Left lung (tissue), 10 donors: Measurements from ENCODE around the gene DDC. TPM values are rescaled to one million over a fixed set of nuclear protein-coding genes. Genes with fewer than 3 reads are reported as not detected.

Experiments
- ATAC-seq: fragments of 200-7000 bp; cut with Tn5 transposase; one replicate; pipeline ENCODE4 v1.9.1; 2020; ENCODE audit warnings: moderate library complexity
- DNase-seq, 4 donors: peaks; one replicate each; pipeline ENCODE4 v3.0.0-alpha.2; 2013 to 2020
- H3K27ac ChIP-seq, 2 donors: fragments of 200-600 bp; sonication (generic) in 1 of 2; one replicate each; pipeline versions ENCODE4 v1.5.0 to v1.8.0; 2020 to 2021
- H3K27me3 ChIP-seq, 2 donors: fragments of 200-600 bp; sonication (generic) in 1 of 2; one replicate each; pipeline versions ENCODE4 v1.5.0 to v1.8.0; 2020 to 2021
- H3K36me3 ChIP-seq, 2 donors: fragments of 200-600 bp; sonication (generic) in 1 of 2; one replicate each; pipeline versions ENCODE4 v1.5.0 to v1.8.0; 2020 to 2021
- H3K4me1 ChIP-seq, 2 donors: fragments of 200-600 bp; one replicate each; pipeline ENCODE4 v1.8.0; 2021
- H3K4me3 ChIP-seq, 2 donors: fragments of 200-600 bp; sonication (generic) in 1 of 2; one replicate each; pipeline versions ENCODE4 v1.5.0 to v1.8.0; 2020 to 2021; ENCODE audit warnings: mild to moderate bottlenecking in 1 of 2
- H3K9me3 ChIP-seq, 2 donors: fragments of 200-600 bp; sonication (generic) in 1 of 2; one replicate each; pipeline versions ENCODE4 v1.5.0 to v1.8.0; 2020 to 2021
- intact Hi-C, 2 donors: fragments of 100-400 bp; cut with DNase I; formaldehyde crosslinking; loops; one replicate each; pipeline versions ENCODE4 v1.11.2 to v1.14.2; 2022
- polyA plus RNA-seq, 6 donors: library from polyadenylated mRNA; unstranded; fragments of 120-200 nt; gene quantifications; one replicate each; pipeline ENCODE4 v1.2.1, GENCODE V29; 2013; ENCODE audit not compliant: insufficient read length in 6 of 6
- total RNA-seq, 2 donors: library from RNA; stranded (reverse); fragmentation: NEBNext Ultra II Directional; extraction: Animal tissue kit (Norgen Biotek cat#: 25700); gene quantifications; one replicate each; pipeline ENCODE4 v1.2.1, GENCODE V29; 2021
- TF ChIP-seq, protein P1 (sequence below), 2 donors: fragments of 200-600 bp; sonication (generic) in 1 of 2; IDR thresholded peaks; one replicate each; pipeline versions ENCODE4 v1.5.0 to v1.8.0; 2021; ENCODE audit warnings: antibody characterized with exemption in 2 of 2
- donor health status: DM: no; HTN: yes; CAD: no.
- donor health status: DM: no; HTN: no; CAD: no.

The DDC gene
- total and polyA plus RNA-seq, 8 donors: 0.90 to 17.6 (median 9.2) TPM

DNA sequence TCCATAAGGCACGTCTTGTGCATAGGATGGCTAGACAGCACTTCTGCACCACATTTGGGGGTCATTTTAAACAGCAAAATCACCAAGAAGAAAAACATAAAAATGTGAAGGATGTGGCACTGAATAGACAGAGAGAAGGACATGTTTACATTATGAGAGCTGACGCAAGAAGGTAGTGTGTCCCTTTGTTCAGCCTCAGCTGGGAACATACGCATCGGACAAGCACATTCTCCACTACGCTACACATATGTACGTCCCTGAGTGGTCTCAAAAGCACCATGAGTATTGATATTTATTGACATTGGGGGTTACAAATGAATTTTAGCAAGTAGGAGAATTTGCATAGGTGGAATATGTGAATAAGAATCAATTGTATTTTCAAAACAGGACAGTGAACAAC is 20.2 kb downstream of the DDC start:
- TF ChIP-seq, protein P1, sequence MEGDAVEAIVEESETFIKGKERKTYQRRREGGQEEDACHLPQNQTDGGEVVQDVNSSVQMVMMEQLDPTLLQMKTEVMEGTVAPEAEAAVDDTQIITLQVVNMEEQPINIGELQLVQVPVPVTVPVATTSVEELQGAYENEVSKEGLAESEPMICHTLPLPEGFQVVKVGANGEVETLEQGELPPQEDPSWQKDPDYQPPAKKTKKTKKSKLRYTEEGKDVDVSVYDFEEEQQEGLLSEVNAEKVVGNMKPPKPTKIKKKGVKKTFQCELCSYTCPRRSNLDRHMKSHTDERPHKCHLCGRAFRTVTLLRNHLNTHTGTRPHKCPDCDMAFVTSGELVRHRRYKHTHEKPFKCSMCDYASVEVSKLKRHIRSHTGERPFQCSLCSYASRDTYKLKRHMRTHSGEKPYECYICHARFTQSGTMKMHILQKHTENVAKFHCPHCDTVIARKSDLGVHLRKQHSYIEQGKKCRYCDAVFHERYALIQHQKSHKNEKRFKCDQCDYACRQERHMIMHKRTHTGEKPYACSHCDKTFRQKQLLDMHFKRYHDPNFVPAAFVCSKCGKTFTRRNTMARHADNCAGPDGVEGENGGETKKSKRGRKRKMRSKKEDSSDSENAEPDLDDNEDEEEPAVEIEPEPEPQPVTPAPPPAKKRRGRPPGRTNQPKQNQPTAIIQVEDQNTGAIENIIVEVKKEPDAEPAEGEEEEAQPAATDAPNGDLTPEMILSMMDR (IDR thresholded peaks at IDR 0.05): no peak
- no peak for DNase-seq
- intact Hi-C loops: no loop called here
- ATAC-seq: no peak
- no peaks in the 10 kb centered on the region for H3K27me3 ChIP-seq
- no peak overlapping the region for H3K27ac ChIP-seq
- no peaks in the 10 kb centered on the region for H3K9me3 ChIP-seq
- no peaks in the 10 kb centered on the region for H3K36me3 ChIP-seq
- no peak overlapping the region for H3K4me3 ChIP-seq
- no peaks in the 10 kb centered on the region for H3K4me1 ChIP-seq

GRCh38 chr7:50543776-50544442 is 21.3 kb downstream of the DDC start:
- Histone ChIP-seq H3K36me3 (no peaks in the 10 kb centered on the region), H3K27me3 (no peaks in the 10 kb centered on the region), H3K4me3 (no peak overlapping the region), H3K9me3 (no peaks in the 10 kb centered on the region), H3K4me1 (no peaks in the 10 kb centered on the region), H3K27ac (no peak overlapping the region)
- intact Hi-C loops: no loop called here
- DNase-seq (no peak), ATAC-seq (no peak)
- TF ChIP-seq, protein P1 (IDR thresholded peaks at IDR 0.05): no peak

GRCh38 chr7:50542132-50542531 is 23.1 kb downstream of the DDC start:
- intact Hi-C loops: no loop called here
- no peaks in the 10 kb centered on the region for H3K27me3 ChIP-seq

DNA sequence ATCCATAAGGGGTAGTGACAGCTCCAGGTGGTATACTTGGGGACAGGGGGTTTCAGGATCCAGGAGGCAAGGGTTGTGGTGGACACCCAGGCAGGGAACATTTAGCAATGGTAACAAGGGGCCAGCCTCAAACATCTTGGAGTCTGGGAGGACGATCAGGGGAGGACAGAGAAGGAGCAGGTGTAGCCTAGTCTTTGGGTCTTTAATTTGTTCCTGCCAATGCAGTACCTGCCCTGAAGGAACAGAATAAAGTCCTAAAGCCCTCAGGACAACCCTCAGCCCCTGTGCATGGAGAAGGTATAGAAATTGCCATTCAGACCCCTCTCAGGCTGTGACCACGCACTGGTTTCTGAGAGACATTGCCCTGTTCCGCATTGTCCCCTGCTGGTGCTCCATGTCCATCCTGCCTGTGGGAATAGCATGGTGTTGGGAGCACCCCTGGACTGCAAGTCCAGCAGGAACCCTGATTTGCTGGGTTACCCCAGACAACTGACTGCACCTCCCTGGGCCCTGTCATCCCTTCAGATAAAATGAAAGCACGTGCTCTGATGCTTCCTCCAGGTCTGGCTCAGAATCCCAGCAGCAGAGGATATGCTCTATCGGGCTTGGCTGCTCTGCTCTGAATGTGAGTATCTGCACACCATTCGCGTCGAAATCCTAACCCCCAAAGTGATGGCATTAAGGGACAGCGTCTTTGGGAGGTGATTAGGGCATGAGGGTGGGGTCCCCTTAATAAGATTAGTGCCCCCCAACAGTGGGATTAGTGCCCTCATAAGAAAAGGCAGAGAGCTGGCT is 24.2 kb downstream of the DDC start:
- TF ChIP-seq, protein P1 (IDR thresholded peaks at IDR 0.05): no peak
- H3K27ac ChIP-seq: no peak overlapping the region
- H3K9me3 ChIP-seq: no peaks in the 10 kb centered on the region
- no peak overlapping the region for H3K4me3 ChIP-seq
- DNase-seq (no peak), ATAC-seq (no peak)
- intact Hi-C loops: no loop called here
- H3K4me1 ChIP-seq: no peaks in the 10 kb centered on the region
- H3K36me3 ChIP-seq: no peaks in the 10 kb centered on the region
- no peaks in the 10 kb centered on the region for H3K27me3 ChIP-seq

More at GRCh38 chr7:50542132-50542531, 23.1 kb downstream of the DDC start:
- H3K4me3 ChIP-seq: no peak overlapping the region
- no peaks in the 10 kb centered on the region for H3K9me3 ChIP-seq
- no peaks in the 10 kb centered on the region for H3K36me3 ChIP-seq
- ATAC-seq (no peak), DNase-seq (no peak)
- no peak overlapping the region for H3K27ac ChIP-seq
- H3K4me1 ChIP-seq: no peaks in the 10 kb centered on the region
- TF ChIP-seq, protein P1 (IDR thresholded peaks at IDR 0.05): no peak

GRCh38 chr7:50539725-50540124 is 25.5 kb downstream of the DDC start:
- no peaks in the 10 kb centered on the region for H3K36me3 ChIP-seq
- H3K9me3 ChIP-seq: no peaks in the 10 kb centered on the region
- H3K27me3 ChIP-seq: no peaks in the 10 kb centered on the region
- TF ChIP-seq, protein P1 (IDR thresholded peaks at IDR 0.05): no peak
- no peak overlapping the region for H3K27ac ChIP-seq
- no peak overlapping the region for H3K4me3 ChIP-seq
- H3K4me1 ChIP-seq: no peaks in the 10 kb centered on the region
- DNase-seq (no peak), ATAC-seq (no peak)
- intact Hi-C loops: no loop called here
